PC-3 (cell line): ENCODE measurements around the gene UHMK1. TPM values are rescaled to one million over a fixed set of nuclear protein-coding genes. Genes with fewer than 3 reads are reported as not detected.
A peak's percentile ranks its signal among the peaks of the same experiment; 100 is the strongest.
"Not testable (repeated sequence)": the region's sequence is repeated elsewhere in the genome, so short reads cannot be mapped to it uniquely, and the experiment has no call there.

Source experiments
- ATAC-seq: fragments of 200-7000 bp; cut with Tn5 transposase; 2 replicates; pipeline ENCODE4 v1.9.1; 2020; ENCODE audit warnings: mild to moderate bottlenecking, moderate library complexity
- BruUV-seq: library from RNA; stranded (reverse); fragments of 400-500 nt; replicated peaks from 2 replicates; lab custom pipeline; 2021; lab: Mats Ljungman, UMichigan
- CTCF ChIA-PET: fragments of 300-600 bp; sonication (Branson Sonifier 250); formaldehyde crosslinking; loops from one replicate; lab custom pipeline; 2022; ENCODE audit warnings: antibody characterized with exemption; lab: Charles Lee
- POLR2A ChIA-PET: fragments of 300-600 bp; sonication (Branson Sonifier 250); formaldehyde crosslinking; loops from one replicate; lab custom pipeline; 2022; ENCODE audit warnings: antibody characterized with exemption; ENCODE audit not compliant: unreplicated experiment; lab: Charles Lee
- DNase-seq: peaks from one replicate; pipeline ENCODE4 v3.0.0-alpha.2; 2015
- H2AFZ ChIP-seq: fragments of 300-600 bp; sonication (generic); 2 replicates; pipeline ENCODE4 v1.6.0; 2016; ENCODE audit warnings: antibody characterized with exemption, low read length
- H3F3A ChIP-seq: fragments of 300-600 bp; sonication (generic); one replicate; pipeline ENCODE4 v1.6.0; 2017; ENCODE audit warnings: antibody characterized with exemption, low read length, control low read depth, mild to moderate bottlenecking; ENCODE audit not compliant: unreplicated experiment
- H3K27ac ChIP-seq: fragments of 300-600 bp; sonication (generic); 2 replicates; pipeline ENCODE4 v1.5.1; 2016; ENCODE audit warnings: mild to moderate bottlenecking, low read length
- H3K27me3 ChIP-seq: fragments of 300-600 bp; sonication (generic); 2 replicates; pipeline ENCODE4 v1.6.1; 2016; ENCODE audit warnings: low read length, mixed read lengths
- H3K36me3 ChIP-seq: fragments of 300-600 bp; sonication (generic); 2 replicates; pipeline ENCODE4 v1.6.1; 2016; ENCODE audit warnings: low read depth, mixed run types, low read length, mixed read lengths
- H3K4me1 ChIP-seq: fragments of 300-600 bp; sonication (generic); 2 replicates; pipeline ENCODE4 v1.5.1; 2016; ENCODE audit warnings: low read length; ENCODE audit not compliant: insufficient read depth
- H3K4me2 ChIP-seq: fragments of 300-600 bp; sonication (generic); 2 replicates; pipeline ENCODE4 v1.6.0; 2016; ENCODE audit warnings: low read length
- H3K4me3 ChIP-seq: fragments of 300-600 bp; sonication (generic); 2 replicates; pipeline ENCODE4 v1.5.1; 2016; ENCODE audit warnings: mild to moderate bottlenecking, low read length, mixed read lengths
- H3K79me2 ChIP-seq: fragments of 300-600 bp; sonication (generic); 2 replicates; pipeline ENCODE4 v1.6.1; 2017; ENCODE audit warnings: low read length, mixed read lengths
- H3K9ac ChIP-seq: fragments of 300-600 bp; sonication (generic); 2 replicates; pipeline ENCODE4 v1.6.0; 2016; ENCODE audit warnings: mild to moderate bottlenecking, low read length
- H3K9me2 ChIP-seq: fragments of 300-600 bp; sonication (generic); replicated peaks from 2 replicates; pipeline ENCODE4 v1.6.1; 2016; ENCODE audit warnings: mixed run types, low read length, mixed read lengths
- H3K9me3 ChIP-seq: fragments of 300-600 bp; sonication (generic); 2 replicates; pipeline ENCODE4 v1.6.1; 2016; ENCODE audit warnings: low read length, mixed read lengths
- H4K20me1 ChIP-seq: fragments of 300-600 bp; sonication (generic); 2 replicates; pipeline ENCODE4 v1.6.1; 2016; ENCODE audit warnings: low read length, mixed read lengths
- CTCF ChIP-seq: fragments of 300-600 bp; sonication (generic); conservative IDR thresholded peaks from 2 replicates; pipeline ENCODE4 v1.5.1; 2017; ENCODE audit warnings: antibody characterized with exemption, low read depth, mild to moderate bottlenecking, low read length
- EZH2 ChIP-seq: fragments of 300-600 bp; sonication (generic); IDR thresholded peaks from one replicate; pipeline ENCODE4 v1.6.1; 2017; ENCODE audit warnings: antibody characterized with exemption, mild to moderate bottlenecking, low read length; ENCODE audit not compliant: unreplicated experiment
- EZH2phosphoT487 ChIP-seq: fragments of 300-600 bp; sonication (generic); IDR thresholded peaks from 2 replicates; pipeline ENCODE4 v1.6.1; 2018; ENCODE audit warnings: mild to moderate bottlenecking, antibody characterized with exemption, low read length, borderline replicate concordance
- intact Hi-C: fragments of 100-400 bp; cut with micrococcal nuclease; formaldehyde crosslinking; loops from 2 replicates; pipeline ENCODE4 v1.9.0; 2023
- total RNA-seq: library from RNA; depleted of rRNA; stranded (reverse); fragments of >200 nt; gene quantifications from 2 replicates; pipeline ENCODE4 v1.2.3, GENCODE V29; 2014

The UHMK1 gene
- total RNA-seq, 1 experiment from 2014 or later: 69.4 TPM

- peaks cover 48% of the 10 kb centered on the region for H4K20me1 ChIP-seq
- no peak overlapping the region for H3K4me2 ChIP-seq
- H3K9me2 ChIP-seq: no peaks in the 10 kb centered on the region
- CTCF ChIA-PET: interaction anchor here (0.5 to 0.7 kb wide), 2 partner anchors 58 to 209 kb away, joined by 3 read pairs; no protein-coding TSS in a partner anchor
- H3K79me2 ChIP-seq: peaks cover 100% of the 10 kb centered on the region
- no peak for ATAC-seq
- peaks cover 38% of the 10 kb centered on the region for H3K4me1 ChIP-seq
- H3K36me3 ChIP-seq: peaks cover 52% of the 10 kb centered on the region
- BruUV-seq: no TSS peak
- no peak overlapping the region for H3K27ac ChIP-seq
- no peaks in the 10 kb centered on the region for H3K27me3 ChIP-seq
- no peak for DNase-seq
- H3K9me3 ChIP-seq: no peaks in the 10 kb centered on the region
- no peak overlapping the region for H3K9ac ChIP-seq
- POLR2A ChIA-PET: no interaction called here
- TF ChIP-seq CTCF: no peak
- no peak for TF ChIP-seq EZH2phosphoT487
- no peak for TF ChIP-seq EZH2
- no peak overlapping the region for H3K4me3 ChIP-seq
- no peaks in the 10 kb centered on the region for H3F3A ChIP-seq
- intact Hi-C loops: no loop called here
- no peak overlapping the region for H2AFZ ChIP-seq
These were observed 69.3 kb downstream of the UHMK1 start for GRCh38 chr1:162566870-162567269.

GRCh38 chr1:162568802-162569201 lies 71.2 kb downstream of the UHMK1 start:
- H4K20me1 ChIP-seq: peaks cover 44% of the 10 kb centered on the region
- DNase-seq (peak; percentile 61), ATAC-seq (peak; percentile 89)
- no peaks in the 10 kb centered on the region for H3K9me3 ChIP-seq
- H3K9ac ChIP-seq: no peak overlapping the region
- H3F3A ChIP-seq: no peaks in the 10 kb centered on the region
- H3K9me2 ChIP-seq: no peaks in the 10 kb centered on the region
- no peaks in the 10 kb centered on the region for H3K27me3 ChIP-seq
- ChIA-PET POLR2A (interaction anchor here (0.7 kb wide), 1 partner anchor 350 kb away, joined by 4 read pairs; no protein-coding TSS in a partner anchor), CTCF (no interaction called here)
- peaks cover 100% of the 10 kb centered on the region for H3K79me2 ChIP-seq
- peaks cover 28% of the 10 kb centered on the region for H3K4me1 ChIP-seq
- H3K4me3 ChIP-seq: no peak overlapping the region
- H3K27ac ChIP-seq: no peak overlapping the region
- peaks cover 57% of the 10 kb centered on the region for H3K36me3 ChIP-seq
- TF ChIP-seq CTCF: no peak
- H3K4me2 ChIP-seq: peak overlapping the region; percentile 36
- intact Hi-C loops: no loop called here
- no peak overlapping the region for H2AFZ ChIP-seq
- BruUV-seq: no TSS peak

DNA sequence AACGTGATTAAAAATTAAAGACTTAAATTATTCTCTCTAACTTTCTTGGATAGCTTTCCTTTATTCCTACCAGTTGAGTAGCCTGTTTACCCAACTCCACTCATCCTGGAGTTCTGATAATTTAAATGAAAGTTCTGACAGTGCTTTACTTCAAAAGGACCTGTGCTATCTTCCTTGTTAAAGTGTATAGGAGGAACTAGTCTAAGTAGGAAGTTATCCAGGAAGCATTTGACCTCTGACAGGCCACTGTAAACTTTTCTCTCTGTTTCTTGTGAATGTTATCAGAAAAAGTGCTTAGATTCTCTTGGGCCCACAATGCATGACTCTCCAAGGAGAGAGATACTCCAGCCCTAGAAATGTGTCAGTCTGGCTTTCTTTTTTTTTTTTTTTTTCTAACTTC lies 73.1 kb downstream of the UHMK1 start:
- no TSS peak for BruUV-seq
- no peak overlapping the region for H3K4me3 ChIP-seq
- H3K9ac ChIP-seq: no peak overlapping the region
- ATAC-seq: no peak
- ChIA-PET POLR2A (no interaction called here), CTCF (no interaction called here)
- H3K4me2 ChIP-seq: no peak overlapping the region
- intact Hi-C loops: no loop called here
- DNase-seq: no peak
- H3K4me1 ChIP-seq: peaks cover 15% of the 10 kb centered on the region
- H4K20me1 ChIP-seq: peaks cover 26% of the 10 kb centered on the region; the same call in 1 of the 2 replicates
- H3F3A ChIP-seq: no peaks in the 10 kb centered on the region
- H3K9me2 ChIP-seq: no peaks in the 10 kb centered on the region
- H2AFZ ChIP-seq: no peak overlapping the region
- H3K36me3 ChIP-seq: peaks cover 57% of the 10 kb centered on the region
- no peaks in the 10 kb centered on the region for H3K9me3 ChIP-seq
- H3K79me2 ChIP-seq: peaks cover 95% of the 10 kb centered on the region
- H3K27me3 ChIP-seq: no peaks in the 10 kb centered on the region
- TF ChIP-seq EZH2 (no peak), EZH2phosphoT487 (no peak), CTCF (no peak)
- no peak overlapping the region for H3K27ac ChIP-seq

- POLR2A ChIA-PET, CTCF ChIA-PET, intact Hi-C loops: not testable (repeated sequence)
These were observed 73.5 kb downstream of the UHMK1 start for GRCh38 chr1:162571121-162571520.

More at GRCh38 chr1:162571121-162571520, 73.5 kb downstream of the UHMK1 start:
- H3K27me3 ChIP-seq, H2AFZ ChIP-seq, H3K9ac ChIP-seq, H3K4me3 ChIP-seq, DNase-seq, H3K4me2 ChIP-seq, H3K27ac ChIP-seq, BruUV-seq, H3K9me2 ChIP-seq, ATAC-seq, H3F3A ChIP-seq, H3K9me3 ChIP-seq: not testable (repeated sequence)
- peaks cover 23% of the 10 kb centered on the region; the same call in 1 of the 2 replicates for H4K20me1 ChIP-seq
- peaks cover 56% of the 10 kb centered on the region for H3K36me3 ChIP-seq
- peaks cover 15% of the 10 kb centered on the region for H3K4me1 ChIP-seq
- H3K79me2 ChIP-seq: peaks cover 95% of the 10 kb centered on the region
